CD4-positive, alpha-beta T cell (primary cell): ENCODE measurements around the gene C11orf42. TPM values are rescaled to one million over a fixed set of nuclear protein-coding genes. Genes with fewer than 3 reads are reported as not detected.

ENCODE experiments used
- ATAC-seq: fragments of 200-7000 bp; cut with Tn5 transposase; one replicate; pipeline ENCODE4 v1.10.0; 2022; ENCODE audit warnings: mild to moderate bottlenecking; ENCODE audit not compliant: poor library complexity
- CTCF ChIA-PET: fragments of 350-600 bp; sonication (Branson Sonifier 250); formaldehyde crosslinking; loops from one replicate; lab custom pipeline; 2021; ENCODE audit warnings: antibody characterized with exemption, inconsistent platforms; lab: Charles Lee
- POLR2A ChIA-PET: fragments of 350-600 bp; sonication (Branson Sonifier 250); formaldehyde crosslinking; loops from one replicate; lab custom pipeline; 2021; ENCODE audit warnings: antibody characterized with exemption, inconsistent platforms; lab: Charles Lee
- DNase-seq, 14 experiments: peaks; one replicate each; pipeline ENCODE4 v3.0.0-alpha.2; 2013 to 2020; ENCODE audit warnings: mixed read lengths in 2 of 14
- H3K27ac ChIP-seq, 2 donors: one replicate each; pipeline versions ENCODE4 v1.5.1 to v1.7.0; 2013; ENCODE audit warnings: low read length in 2 of 2, low read depth in 1 of 2, mild to moderate bottlenecking in 1 of 2
- H3K27me3 ChIP-seq, 2 experiments: 1 replicate in 1 of 2; 2 replicates in 1 of 2; pipeline versions ENCODE4 v1.6.1 to v1.7.0; 2013; ENCODE audit warnings: low read length in 2 of 2, control low read depth in 1 of 2, mild to moderate bottlenecking in 1 of 2, moderate library complexity in 1 of 2; ENCODE audit not compliant: insufficient read depth in 2 of 2, control insufficient read depth in 1 of 2
- H3K36me3 ChIP-seq: one replicate; pipeline ENCODE4 v1.6.1; 2013; ENCODE audit warnings: low read length, control low read depth; ENCODE audit not compliant: insufficient read depth
- H3K4me1 ChIP-seq: one replicate; pipeline ENCODE4 v1.6.1; 2013; ENCODE audit warnings: low read length, control low read depth; ENCODE audit not compliant: insufficient read depth
- H3K4me3 ChIP-seq: one replicate; pipeline ENCODE4 v1.5.1; 2013; ENCODE audit warnings: mild to moderate bottlenecking, low read length, moderate library complexity
- H3K9me3 ChIP-seq, 2 experiments: 1 replicate in 1 of 2; 2 replicates in 1 of 2; pipeline versions ENCODE4 v1.6.1 to v1.7.0; 2013; ENCODE audit warnings: low read length in 2 of 2, mild to moderate bottlenecking in 2 of 2, control low read depth in 1 of 2, moderate library complexity in 1 of 2; ENCODE audit not compliant: control insufficient read depth in 1 of 2, insufficient read depth in 1 of 2
- H3K27ac Mint-ChIP-seq: one replicate; pipeline ENCODE4 v1.8.0; 2020; ENCODE audit warnings: mixed read lengths
- H3K27me3 Mint-ChIP-seq: one replicate; pipeline ENCODE4 v1.8.0; 2021; ENCODE audit warnings: mixed read lengths
- H3K36me3 Mint-ChIP-seq: one replicate; pipeline ENCODE4 v1.8.0; 2021; ENCODE audit warnings: low read depth, mixed read lengths
- H3K4me1 Mint-ChIP-seq: one replicate; pipeline ENCODE4 v1.8.0; 2021; ENCODE audit warnings: low read depth, mixed read lengths
- H3K4me3 Mint-ChIP-seq: one replicate; pipeline ENCODE4 v1.8.0; 2020; ENCODE audit warnings: mild to moderate bottlenecking, mixed read lengths
- H3K9me3 Mint-ChIP-seq: one replicate; pipeline ENCODE4 v1.8.0; 2020; ENCODE audit warnings: mixed read lengths
- CTCF ChIP-seq: fragments of 200-600 bp; IDR thresholded peaks from one replicate; pipeline ENCODE4 v1.8.0; 2022; ENCODE audit warnings: antibody characterized with exemption, mild to moderate bottlenecking
- intact Hi-C, 2 experiments: fragments of 100-400 bp; cut with DNase I in 1 of 2; cut with micrococcal nuclease in 1 of 2; formaldehyde crosslinking; loops; one replicate each; pipeline versions ENCODE4 v1.15.1 to v1.9.0; 2023 to 2025; cut with DNase I, micrococcal nuclease
- total RNA-seq, 174 experiments: library from RNA in 2 of 174; stranded (reverse) in 2 of 174; gene quantifications; one replicate each; pipeline ENCODE4 v1.2.3 and lab custom pipeline; 2021 to 2026

Gene C11orf42
- total RNA-seq, 2 experiments from 2014 or later, result not detected

DNA sequence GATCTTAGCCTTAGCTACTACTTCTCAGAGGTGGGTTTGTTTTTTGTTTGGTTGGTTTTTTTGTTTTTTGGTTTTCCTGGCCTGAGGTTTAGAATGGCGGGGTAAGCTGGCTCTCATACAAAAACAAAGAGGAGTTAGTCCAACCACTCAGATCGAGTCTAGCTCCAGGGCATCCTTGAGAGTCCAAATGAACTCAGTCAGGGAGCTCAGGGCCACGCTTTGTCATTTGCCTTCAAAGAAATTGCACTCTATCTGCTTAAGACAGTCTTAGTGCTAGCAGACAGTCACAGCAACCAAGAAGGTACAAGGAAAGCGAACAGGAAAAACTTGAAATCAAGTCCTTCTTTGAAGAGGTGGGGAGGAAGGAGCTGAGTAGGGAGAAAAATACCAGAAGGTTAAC is 11.1 kb downstream of the C11orf42 start:
- ATAC-seq, result no peak
- H3K36me3 ChIP-seq, result peaks cover 79% of the 10 kb centered on the region
- no peaks in the 10 kb centered on the region for H3K27me3 ChIP-seq
- TF ChIP-seq CTCF, result no peak
- no peaks in the 10 kb centered on the region for H3K4me1 ChIP-seq
- ChIA-PET POLR2A (interaction anchor here (1.6 kb wide), 1 partner anchor 9 kb away, joined by 4 read pairs; no protein-coding TSS in a partner anchor), CTCF (no interaction called here)
- no peak for DNase-seq
- H3K4me3 Mint-ChIP-seq, result no peak overlapping the region
- no peaks in the 10 kb centered on the region for H3K9me3 Mint-ChIP-seq
- H3K36me3 Mint-ChIP-seq, result peaks cover 66% of the 10 kb centered on the region
- H3K27ac Mint-ChIP-seq, result no peak overlapping the region
- no peak overlapping the region for H3K27ac ChIP-seq
- intact Hi-C loops, result no loop called here
- no peaks in the 10 kb centered on the region for H3K27me3 Mint-ChIP-seq
- no peak overlapping the region for H3K4me3 ChIP-seq
- H3K9me3 ChIP-seq, result no peaks in the 10 kb centered on the region
- peaks cover 16% of the 10 kb centered on the region for H3K4me1 Mint-ChIP-seq

DNA sequence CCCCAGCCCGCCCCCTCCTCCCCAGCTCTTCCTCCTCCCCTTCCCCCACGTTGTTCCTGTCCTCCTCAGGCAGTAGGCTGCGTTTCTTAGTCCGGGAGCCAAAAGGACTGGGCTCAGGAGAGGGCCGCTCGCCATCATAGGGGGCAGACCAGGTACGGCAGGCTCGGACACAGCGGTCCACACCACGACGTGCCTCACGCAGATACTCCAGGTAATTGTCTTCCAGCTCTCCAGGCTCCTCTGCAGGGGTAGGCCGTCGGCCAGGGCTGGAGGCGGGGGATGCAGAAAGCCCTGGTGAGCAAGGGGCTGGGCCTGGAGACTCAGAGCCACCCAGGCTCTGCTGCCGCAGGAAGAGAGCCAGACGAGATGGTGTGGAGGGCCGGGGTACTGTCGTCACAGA is 12.4 kb downstream of the C11orf42 start:
- no peak for ATAC-seq
- no peaks in the 10 kb centered on the region for H3K9me3 Mint-ChIP-seq
- no peak overlapping the region for H3K4me3 Mint-ChIP-seq

DNA sequence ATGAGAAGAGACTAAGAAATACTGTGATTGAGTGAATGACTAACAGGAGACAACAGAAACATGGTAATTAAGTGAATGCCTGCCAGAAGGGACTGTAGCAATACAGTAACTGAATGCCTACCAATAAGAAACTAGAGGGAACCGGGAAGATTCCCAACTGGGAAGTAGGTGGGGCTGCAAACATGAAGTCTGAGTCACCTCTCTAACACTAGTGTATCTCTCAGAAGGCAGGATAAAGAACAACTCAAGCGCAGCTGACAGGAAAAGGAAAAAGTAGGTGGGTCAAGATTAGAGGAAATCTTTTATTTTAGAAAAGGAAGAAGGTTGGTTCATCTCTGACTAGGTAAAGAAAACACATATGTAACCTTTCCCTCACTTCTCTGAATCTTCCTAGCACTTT is 14.0 kb downstream of the C11orf42 start:
- H3K36me3 ChIP-seq, result peaks cover 87% of the 10 kb centered on the region
- no peaks in the 10 kb centered on the region for H3K27me3 ChIP-seq
- intact Hi-C loops, result no loop called here
- no peaks in the 10 kb centered on the region for H3K27me3 Mint-ChIP-seq
- ChIA-PET CTCF (no interaction called here), POLR2A (no interaction called here)
- H3K4me1 Mint-ChIP-seq, result peaks cover 16% of the 10 kb centered on the region
- peak in 2 of 14 experiments; percentile 21 to 38 for DNase-seq
- peaks cover 90% of the 10 kb centered on the region for H3K36me3 Mint-ChIP-seq
- no peaks in the 10 kb centered on the region for H3K4me1 ChIP-seq
- H3K27ac ChIP-seq, result no peak overlapping the region
- no peak overlapping the region for H3K4me3 Mint-ChIP-seq
- no peak overlapping the region for H3K4me3 ChIP-seq
- H3K9me3 Mint-ChIP-seq, result no peaks in the 10 kb centered on the region
- no peak for ATAC-seq
- TF ChIP-seq CTCF, result no peak
- H3K27ac Mint-ChIP-seq, result peak overlapping the region; percentile 6
- no peaks in the 10 kb centered on the region for H3K9me3 ChIP-seq

More for the DNA sequence above, 12.4 kb downstream of the C11orf42 start:
- no peak for TF ChIP-seq CTCF
- peaks cover 81% of the 10 kb centered on the region for H3K36me3 ChIP-seq
- ChIA-PET CTCF (no interaction called here), POLR2A (no interaction called here)
- Mint-ChIP-seq H3K36me3 (peaks cover 78% of the 10 kb centered on the region), H3K4me1 (peaks cover 16% of the 10 kb centered on the region), H3K27me3 (no peaks in the 10 kb centered on the region), H3K27ac (no peak overlapping the region)
- DNase-seq, result no peak
- no peaks in the 10 kb centered on the region for H3K27me3 ChIP-seq
- H3K27ac ChIP-seq, result no peak overlapping the region
- H3K4me1 ChIP-seq, result no peaks in the 10 kb centered on the region
- H3K4me3 ChIP-seq, result no peak overlapping the region
- intact Hi-C loops, result no loop called here
- no peaks in the 10 kb centered on the region for H3K9me3 ChIP-seq
